ENCODE measurements around the gene DOK6. TPM values are rescaled to one million over a fixed set of nuclear protein-coding genes. Genes with fewer than 3 reads are reported as not detected.

DOK6 gene
- total RNA-seq, 4 donors from 2014 or later: 0.13 to 0.17 TPM; not detected in 2

DNA sequence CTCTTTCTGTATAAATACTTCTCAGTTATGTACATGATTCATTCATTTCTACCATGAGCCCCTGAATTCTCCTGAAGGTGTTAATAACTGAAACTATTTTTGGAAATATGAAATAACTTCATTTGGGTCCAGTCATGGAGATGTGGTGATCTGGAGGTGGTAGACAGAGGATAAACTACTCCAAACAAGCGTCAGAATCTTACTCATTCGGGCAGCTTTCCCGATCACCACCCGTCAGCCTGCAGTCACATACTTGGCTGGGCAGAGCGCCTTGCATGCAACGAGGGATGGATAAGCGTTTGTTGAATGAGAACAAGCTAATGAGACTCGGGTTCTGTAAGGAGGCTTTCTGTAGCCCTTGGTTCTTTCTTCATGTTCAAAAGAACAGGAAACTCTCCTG, 324.3 kb downstream of the DOK6 start:
- no peak for TF ChIP-seq POLR2A (IDR thresholded peaks at IDR 0.05)
- TF ChIP-seq, protein P1, sequence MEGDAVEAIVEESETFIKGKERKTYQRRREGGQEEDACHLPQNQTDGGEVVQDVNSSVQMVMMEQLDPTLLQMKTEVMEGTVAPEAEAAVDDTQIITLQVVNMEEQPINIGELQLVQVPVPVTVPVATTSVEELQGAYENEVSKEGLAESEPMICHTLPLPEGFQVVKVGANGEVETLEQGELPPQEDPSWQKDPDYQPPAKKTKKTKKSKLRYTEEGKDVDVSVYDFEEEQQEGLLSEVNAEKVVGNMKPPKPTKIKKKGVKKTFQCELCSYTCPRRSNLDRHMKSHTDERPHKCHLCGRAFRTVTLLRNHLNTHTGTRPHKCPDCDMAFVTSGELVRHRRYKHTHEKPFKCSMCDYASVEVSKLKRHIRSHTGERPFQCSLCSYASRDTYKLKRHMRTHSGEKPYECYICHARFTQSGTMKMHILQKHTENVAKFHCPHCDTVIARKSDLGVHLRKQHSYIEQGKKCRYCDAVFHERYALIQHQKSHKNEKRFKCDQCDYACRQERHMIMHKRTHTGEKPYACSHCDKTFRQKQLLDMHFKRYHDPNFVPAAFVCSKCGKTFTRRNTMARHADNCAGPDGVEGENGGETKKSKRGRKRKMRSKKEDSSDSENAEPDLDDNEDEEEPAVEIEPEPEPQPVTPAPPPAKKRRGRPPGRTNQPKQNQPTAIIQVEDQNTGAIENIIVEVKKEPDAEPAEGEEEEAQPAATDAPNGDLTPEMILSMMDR (IDR thresholded peaks at IDR 0.05 in 4 of 5, conservative IDR thresholded peaks at IDR 0.05 in 1 of 5): no peak
- ATAC-seq: no peak
- Histone ChIP-seq H3K9me3 (no peaks in the 10 kb centered on the region), H3K27ac (no peak overlapping the region), H3K36me3 (no peaks in the 10 kb centered on the region), H3K4me1 (no peaks in the 10 kb centered on the region), H3K27me3 (no peaks in the 10 kb centered on the region), H3K4me3 (no peak overlapping the region)
- no peak for DNase-seq
- in situ Hi-C loops (cut with MboI; ENCODE audit: low sequenced_read_pairs in 4 of 4) (no loop called here), intact Hi-C loops (cut with DNase I; ENCODE audit: low total_unique reads) (no loop called here)

GRCh38 chr18:69725855-69726508, 325.3 kb downstream of the DOK6 start:
- intact Hi-C loops (cut with DNase I; ENCODE audit: low total_unique reads) (no loop called here), in situ Hi-C loops (cut with MboI; ENCODE audit: low sequenced_read_pairs in 4 of 4) (no loop called here)
- DNase-seq (no peak), ATAC-seq (no peak)
- H3K27ac ChIP-seq: no peak overlapping the region
- no peaks in the 10 kb centered on the region for H3K9me3 ChIP-seq
- H3K4me3 ChIP-seq: no peak overlapping the region
- H3K36me3 ChIP-seq: no peaks in the 10 kb centered on the region
- H3K27me3 ChIP-seq: no peaks in the 10 kb centered on the region
- no peaks in the 10 kb centered on the region for H3K4me1 ChIP-seq
- TF ChIP-seq, protein P1 (IDR thresholded peaks at IDR 0.05 in 4 of 5, conservative IDR thresholded peaks at IDR 0.05 in 1 of 5): no peak
- no peak for TF ChIP-seq POLR2A (IDR thresholded peaks at IDR 0.05)

- H3K27ac ChIP-seq: no peak overlapping the region
- ATAC-seq: no peak
- H3K36me3 ChIP-seq: no peaks in the 10 kb centered on the region
- intact Hi-C loops (cut with DNase I; ENCODE audit: low total_unique reads): no loop called here
- no peaks in the 10 kb centered on the region for H3K27me3 ChIP-seq
- in situ Hi-C loops (cut with MboI; ENCODE audit: low sequenced_read_pairs in 4 of 4): no loop called here
- TF ChIP-seq POLR2A (IDR thresholded peaks at IDR 0.05): no peak
- TF ChIP-seq, protein P1 (IDR thresholded peaks at IDR 0.05 in 4 of 5, conservative IDR thresholded peaks at IDR 0.05 in 1 of 5): no peak
- H3K4me1 ChIP-seq: no peaks in the 10 kb centered on the region
- no peak for DNase-seq
- no peak overlapping the region for H3K4me3 ChIP-seq
- H3K9me3 ChIP-seq: no peaks in the 10 kb centered on the region
These were observed 327.4 kb downstream of the DOK6 start for GRCh38 chr18:69727912-69728572.

GRCh38 chr18:69730664-69731063, 330.0 kb downstream of the DOK6 start:
- no peak overlapping the region for H3K4me3 ChIP-seq
- no peak for ATAC-seq
- H3K27me3 ChIP-seq: no peaks in the 10 kb centered on the region
- H3K4me1 ChIP-seq: no peaks in the 10 kb centered on the region
- no peaks in the 10 kb centered on the region for H3K36me3 ChIP-seq
- TF ChIP-seq, protein P1 (IDR thresholded peaks at IDR 0.05 in 4 of 5, conservative IDR thresholded peaks at IDR 0.05 in 1 of 5): no peak
- no peak for TF ChIP-seq POLR2A (IDR thresholded peaks at IDR 0.05)
- H3K9me3 ChIP-seq: no peaks in the 10 kb centered on the region
- no peak overlapping the region for H3K27ac ChIP-seq
- DNase-seq: no peak
- in situ Hi-C loops (cut with MboI; ENCODE audit: low sequenced_read_pairs in 4 of 4): no loop called here
- intact Hi-C loops (cut with DNase I; ENCODE audit: low total_unique reads): no loop called here
